HepG2 (cell line): ENCODE measurements around the gene DCST2. TPM values are rescaled to one million over a fixed set of nuclear protein-coding genes. Genes with fewer than 3 reads are reported as not detected.

Experiments used
- AGO1 ChIP-seq: fragments of 200-400 bp; formaldehyde crosslinking; IDR thresholded peaks from 2 replicates; pipeline ENCODE4 v1.6.1; 2017; ENCODE audit warnings: mild to moderate bottlenecking, low read depth, low read length, moderate library complexity; ENCODE audit not compliant: poor library complexity, severe bottlenecking
- BORCS8-MEF2B ChIP-seq: sonication (generic); formaldehyde crosslinking; IDR thresholded peaks from 2 replicates; pipeline ENCODE4 v1.8.0; 2022; ENCODE audit warnings: mild to moderate bottlenecking, missing genetic modification reagents
- FOXK1 ChIP-seq: sonication (generic); formaldehyde crosslinking; IDR thresholded peaks from 2 replicates; pipeline ENCODE4 v1.4.0; 2020; ENCODE audit warnings: low read depth, missing genetic modification reagents, borderline replicate concordance
- GATAD2A ChIP-seq: IDR thresholded peaks from 2 replicates; pipeline ENCODE4 v1.6.1; 2016
- HNRNPL ChIP-seq: fragments of 200-400 bp; formaldehyde crosslinking; IDR thresholded peaks from 2 replicates; pipeline ENCODE4 v1.6.1; 2017; ENCODE audit warnings: mild to moderate bottlenecking, low read depth, low read length
- HOXA3 ChIP-seq: sonication (generic); formaldehyde crosslinking; IDR thresholded peaks from 2 replicates; pipeline ENCODE4 v1.5.0; 2020; ENCODE audit warnings: missing genetic modification reagents
- MIXL1 ChIP-seq: IDR thresholded peaks from 2 replicates; pipeline ENCODE4 v1.6.1; 2016
- MLX ChIP-seq: IDR thresholded peaks from 2 replicates; pipeline ENCODE4 v1.6.1; 2016
- NFE2L1 ChIP-seq: sonication (generic); formaldehyde crosslinking; IDR thresholded peaks from 2 replicates; pipeline ENCODE4 v1.4.0; 2020; ENCODE audit warnings: missing genetic modification reagents, mild to moderate bottlenecking, borderline replicate concordance
- NFYB ChIP-seq: sonication (generic); formaldehyde crosslinking; IDR thresholded peaks from 2 replicates; pipeline ENCODE4 v1.4.0; 2020; ENCODE audit warnings: missing genetic modification reagents
- PAF1 ChIP-seq: IDR thresholded peaks from 2 replicates; pipeline ENCODE4 v1.6.1; 2016; ENCODE audit warnings: missing genetic modification reagents, missing compliant biosample characterization
- RFX3 ChIP-seq: IDR thresholded peaks from 2 replicates; pipeline ENCODE4 v1.6.1; 2016; ENCODE audit warnings: missing biosample characterization, missing genetic modification reagents
- RXRA ChIP-seq: sonication (generic); formaldehyde crosslinking; IDR thresholded peaks from 2 replicates; pipeline ENCODE4 v1.5.1; 2020; ENCODE audit warnings: missing genetic modification reagents
- SAP130 ChIP-seq: IDR thresholded peaks from 2 replicates; pipeline ENCODE4 v1.6.1; 2016; ENCODE audit warnings: low read depth
- SOX13 ChIP-seq, 3 experiments: fragments of 450-650 bp in 1 of 3; sonication (generic) in 1 of 3; formaldehyde crosslinking in 1 of 3; IDR thresholded peaks in 2 of 3; conservative IDR thresholded peaks in 1 of 3; 2 replicates each; pipeline versions ENCODE4 v1.5.0 to v1.6.1; 2016 to 2020; ENCODE audit warnings: antibody characterized with exemption in 1 of 3, mild to moderate bottlenecking in 1 of 3, missing compliant biosample characterization in 1 of 3, missing genetic modification reagents in 1 of 3, moderate library complexity in 1 of 3
- TEAD3 ChIP-seq: optimal IDR thresholded peaks from 2 replicates; pipeline ENCODE3; 2016; ENCODE audit warnings: borderline replicate concordance
- YY1 ChIP-seq: IDR thresholded peaks from 2 replicates; pipeline ENCODE4 v1.6.1; 2011; ENCODE audit warnings: low read length, low read depth, moderate library complexity, mild to moderate bottlenecking; ENCODE audit not compliant: insufficient read depth, insufficient replicate concordance
- ZBTB14 ChIP-seq: sonication (generic); formaldehyde crosslinking; IDR thresholded peaks from 2 replicates; pipeline ENCODE4 v1.4.0; 2020; ENCODE audit warnings: missing genetic modification reagents
- ZBTB46 ChIP-seq: sonication (generic); formaldehyde crosslinking; IDR thresholded peaks from 2 replicates; pipeline ENCODE4 v1.4.0; 2020; ENCODE audit warnings: mild to moderate bottlenecking, missing genetic modification reagents, borderline replicate concordance
- ZFX ChIP-seq: sonication (generic); formaldehyde crosslinking; IDR thresholded peaks from 2 replicates; pipeline ENCODE4 v1.4.0; 2020; ENCODE audit warnings: mild to moderate bottlenecking, low read depth, missing genetic modification reagents, moderate library complexity
- ZNF121 ChIP-seq: sonication (generic); formaldehyde crosslinking; IDR thresholded peaks from 2 replicates; pipeline ENCODE4 v1.5.0; 2020; ENCODE audit warnings: mild to moderate bottlenecking, missing genetic modification reagents
- ZNF331 ChIP-seq: sonication (generic); formaldehyde crosslinking; IDR thresholded peaks from 2 replicates; pipeline ENCODE4 v1.4.0; 2020; ENCODE audit warnings: missing genetic modification reagents
- ZNF333 ChIP-seq: sonication (generic); formaldehyde crosslinking; IDR thresholded peaks from 2 replicates; pipeline ENCODE4 v1.4.0; 2020; ENCODE audit warnings: mild to moderate bottlenecking, missing genetic modification reagents, borderline replicate concordance
- ZNF564 ChIP-seq: sonication (generic); formaldehyde crosslinking; IDR thresholded peaks from 2 replicates; pipeline ENCODE4 v1.8.1; 2023; ENCODE audit warnings: mild to moderate bottlenecking, missing genetic modification reagents
- ZSCAN20 ChIP-seq: sonication (generic); formaldehyde crosslinking; IDR thresholded peaks from 2 replicates; pipeline ENCODE4 v1.4.0; 2020; ENCODE audit warnings: missing genetic modification reagents, mild to moderate bottlenecking, borderline replicate concordance
- polyA plus RNA-seq, 8 experiments: library from polyadenylated mRNA; depleted of rRNA in 3 of 8; stranded (reverse) in 7 of 8; unstranded in 1 of 8; fragments of >200 nt; fragmentation: Illumina TruSeq in 4 of 8; extraction: Trizol in 4 of 8; gene quantifications; 2 replicates each; pipeline versions ENCODE4 v1.2.1 to v1.2.3, GENCODE V29; 2011 to 2016; ENCODE audit warnings: low read depth in 4 of 8, missing spikeins in 1 of 8, mixed read lengths in 1 of 8; ENCODE audit not compliant: insufficient read depth in 1 of 8
- total RNA-seq, 5 experiments: library from RNA; depleted of rRNA; stranded (reverse); fragments of >200 nt; fragmentation: Illumina TruSeq; extraction: Trizol; gene quantifications; 2 replicates each; pipeline ENCODE4 v1.2.3, GENCODE V29; 2016; ENCODE audit warnings: low read depth in 1 of 5
- TF ChIP-seq, protein P1 (sequence below): sonication (generic); formaldehyde crosslinking; IDR thresholded peaks from 2 replicates; pipeline ENCODE4 v1.8.1; 2023; ENCODE audit warnings: mild to moderate bottlenecking, missing genetic modification reagents

The DCST2 gene
- total and polyA plus RNA-seq, 2 of the 13 experiments (the other 11 are each of a cell fraction or from before 2014, with no cell fraction given), result 0.74 TPM; not detected in 1

GRCh38 chr1:155017041-155017945 is 16.3 kb downstream of the DCST2 start (continued):
- no peak for TF ChIP-seq ZBTB46 (CRISPR knock-in tag)
- peak; percentile 23; the same call in 1 of the 2 replicates for TF ChIP-seq NFYB
- TF ChIP-seq TEAD3 (CRISPR knock-in tag), result peak; percentile 80
- TF ChIP-seq RXRA (CRISPR knock-in tag), result peak; percentile 76
- TF ChIP-seq SOX13 (IDR thresholded peaks at IDR 0.05), result no peak; the same call in 1 of the 2 replicates
- peak in 1 of 2 experiments; percentile 53; a peak in 2 of 4 replicates for TF ChIP-seq SOX13 (CRISPR knock-in tag; conservative IDR thresholded peaks at IDR 0.05 in 1 of 2, IDR thresholded peaks at IDR 0.05 in 1 of 2)
- 0 out of 2 replicates have a peak, but pooled peaks have one; percentile 43 for TF ChIP-seq ZNF121 (CRISPR knock-in tag)
- TF ChIP-seq FOXK1 (CRISPR knock-in tag), result peak; percentile 46; the same call in 1 of the 2 replicates
- TF ChIP-seq ZNF564 (CRISPR knock-in tag), result 0 out of 2 replicates have a peak, but pooled peaks have one; percentile 71
- TF ChIP-seq PAF1, result peak; percentile 98
- TF ChIP-seq AGO1, result peak; percentile 92
- peak; percentile 99 for TF ChIP-seq HNRNPL
- peak; percentile 92 for TF ChIP-seq BORCS8-MEF2B
- TF ChIP-seq ZBTB14 (CRISPR knock-in tag), result peak; percentile 40; the same call in 1 of the 2 replicates
- TF ChIP-seq MLX (CRISPR knock-in tag), result no peak
- peak; percentile 90 for TF ChIP-seq HOXA3 (CRISPR knock-in tag)
- TF ChIP-seq MIXL1 (CRISPR knock-in tag), result peak; percentile 71; the same call in 1 of the 2 replicates
- peak; percentile 84; the same call in 1 of the 2 replicates for TF ChIP-seq ZNF333
- TF ChIP-seq NFE2L1 (CRISPR knock-in tag), result no peak
- peak; percentile 91 for TF ChIP-seq SAP130 (CRISPR knock-in tag)
- TF ChIP-seq ZFX (CRISPR knock-in tag), result peak; percentile 74
- TF ChIP-seq, protein P1, sequence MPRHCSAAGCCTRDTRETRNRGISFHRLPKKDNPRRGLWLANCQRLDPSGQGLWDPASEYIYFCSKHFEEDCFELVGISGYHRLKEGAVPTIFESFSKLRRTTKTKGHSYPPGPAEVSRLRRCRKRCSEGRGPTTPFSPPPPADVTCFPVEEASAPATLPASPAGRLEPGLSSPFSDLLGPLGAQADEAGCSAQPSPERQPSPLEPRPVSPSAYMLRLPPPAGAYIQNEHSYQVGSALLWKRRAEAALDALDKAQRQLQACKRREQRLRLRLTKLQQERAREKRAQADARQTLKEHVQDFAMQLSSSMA (CRISPR knock-in tag), result no peak; the same call in 1 of the 2 replicates
- peak; percentile 81 for TF ChIP-seq YY1
- TF ChIP-seq ZSCAN20 (CRISPR knock-in tag), result peak; percentile 48; the same call in 1 of the 2 replicates
- peak; percentile 82 for TF ChIP-seq GATAD2A
- peak; percentile 91 for TF ChIP-seq ZNF331 (CRISPR knock-in tag)
- TF ChIP-seq RFX3 (CRISPR knock-in tag), result no peak
